RWPE1 (cell line): ENCODE data around the gene DOK6.

ENCODE experiments used
- CTCF ChIA-PET: fragments of 350-600 bp; sonication (Branson Sonifier 250); formaldehyde crosslinking; extraction: SDS; loops from one replicate; lab custom pipeline; 2021; lab: Yijun Ruan, JAX
- POLR2A ChIA-PET: fragments of 400-600 bp; formaldehyde crosslinking; extraction: SDS; loops from one replicate; lab custom pipeline; 2020; ENCODE audit warnings: antibody characterized with exemption; ENCODE audit not compliant: low non-redundant PET; lab: Yijun Ruan, JAX
- DNase-seq: peaks from one replicate; pipeline ENCODE4 v3.0.0; 2012; ENCODE audit warnings: low spot score
- H3K27ac ChIP-seq: fragments of 450-650 bp; 2 replicates; pipeline ENCODE4 v1.5.1; 2017
- CTCF ChIP-seq: fragments of 450-650 bp; conservative IDR thresholded peaks from 2 replicates; pipeline ENCODE4 v1.5.1; 2017; ENCODE audit warnings: low read depth, mild to moderate bottlenecking

DOK6 gene

DNA sequence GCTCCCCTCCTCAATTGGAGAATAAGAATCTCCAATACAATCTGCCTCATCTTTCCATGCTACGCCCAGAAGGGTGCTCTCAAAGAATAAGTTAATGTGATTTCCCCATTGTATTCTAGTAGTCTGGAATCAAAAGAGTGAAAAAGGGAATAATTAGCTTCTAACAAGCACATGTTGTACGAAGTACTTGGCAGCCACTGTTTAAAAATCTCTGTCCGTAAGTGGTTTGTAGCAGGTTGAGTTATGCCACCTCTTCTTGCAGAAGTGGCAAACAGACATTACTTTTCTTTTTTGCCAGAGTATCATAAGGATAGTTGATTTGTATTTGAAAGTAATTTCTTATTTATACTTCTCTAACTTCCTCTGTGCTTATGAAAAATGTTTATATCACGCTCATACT is 362.3 kb downstream of the DOK6 start:
- ChIA-PET CTCF (no interaction called here), POLR2A (no interaction called here)
- H3K27ac ChIP-seq: no peak overlapping the region
- TF ChIP-seq CTCF: no peak
- no peak for DNase-seq

DNA sequence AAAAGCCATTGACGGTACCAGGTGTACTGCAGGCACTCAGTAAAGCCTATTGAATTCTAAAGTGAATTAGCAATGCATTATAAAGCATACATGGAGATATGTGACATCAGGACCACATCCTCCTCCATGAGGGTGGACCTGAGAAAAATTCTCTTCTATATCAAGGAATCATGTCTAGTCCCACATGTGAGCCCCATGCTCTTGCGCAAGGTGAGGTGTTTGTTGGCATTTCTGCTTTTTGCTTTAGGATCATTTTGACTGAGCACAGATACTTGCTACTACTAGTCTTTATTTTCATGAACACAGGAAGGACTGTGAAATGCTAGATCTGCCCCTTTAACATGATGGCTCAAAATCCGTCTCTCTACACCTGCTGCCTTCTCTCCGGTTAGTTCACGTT is 363.1 kb downstream of the DOK6 start:
- ChIA-PET POLR2A (no interaction called here), CTCF (no interaction called here)
- no peak for TF ChIP-seq CTCF
- no peak for DNase-seq
- no peak overlapping the region for H3K27ac ChIP-seq

GRCh38 chr18:69770238-69770637 is 369.6 kb downstream of the DOK6 start:
- POLR2A ChIA-PET: no interaction called here
- TF ChIP-seq CTCF: no peak
- DNase-seq: no peak
- H3K27ac ChIP-seq: no peak overlapping the region
- CTCF ChIA-PET: interaction anchor here (0.6 kb wide), 1 partner anchor 921 kb away, joined by 3 read pairs; no protein-coding TSS in a partner anchor

DNA sequence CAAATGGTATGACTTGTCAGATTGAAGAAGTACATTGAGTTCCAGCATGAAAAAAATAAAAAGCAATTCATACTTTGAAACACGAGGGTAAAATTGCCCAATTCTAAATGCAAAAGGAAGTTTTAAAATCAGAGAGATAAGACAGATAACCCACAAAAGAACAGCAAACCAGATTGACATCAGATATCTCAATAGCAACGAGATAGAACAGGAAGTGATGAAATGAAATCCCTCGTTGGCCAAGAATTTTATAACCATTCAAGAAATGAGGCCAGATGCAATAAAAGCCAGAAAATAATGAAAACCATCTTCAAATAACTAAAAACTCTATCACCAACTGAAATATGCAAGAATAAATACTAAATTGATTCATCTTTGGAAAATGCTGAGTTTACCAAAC is 374.1 kb downstream of the DOK6 start:
- DNase-seq: no peak
- CTCF ChIA-PET: no interaction called here
- POLR2A ChIA-PET: no interaction called here
- no peak overlapping the region for H3K27ac ChIP-seq
- TF ChIP-seq CTCF: no peak

DNA sequence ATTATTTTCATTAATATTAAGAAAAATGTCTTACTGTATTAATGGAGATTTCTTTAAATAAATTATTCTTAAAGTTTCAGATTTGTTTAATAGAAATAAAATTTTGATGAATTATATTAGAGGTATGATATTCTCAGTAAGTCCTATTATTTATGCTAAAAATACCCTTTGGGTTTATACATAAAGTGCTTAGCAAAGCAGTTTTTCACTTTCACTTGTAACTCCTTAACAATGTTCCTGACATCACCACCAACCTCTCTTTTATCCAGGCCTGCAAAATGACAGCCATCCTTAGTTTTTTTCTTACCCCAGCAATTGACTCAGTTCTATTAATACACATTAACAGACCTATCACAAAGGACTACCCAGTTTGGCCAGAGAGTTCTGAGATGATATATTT is 376.6 kb downstream of the DOK6 start:
- CTCF ChIA-PET: no interaction called here
- no peak for TF ChIP-seq CTCF
- H3K27ac ChIP-seq: no peak overlapping the region
- no peak for DNase-seq
- POLR2A ChIA-PET: no interaction called here

GRCh38 chr18:69778680-69779079 is 378.0 kb downstream of the DOK6 start:
- ChIA-PET CTCF (no interaction called here), POLR2A (no interaction called here)
- H3K27ac ChIP-seq: no peak overlapping the region
- DNase-seq: no peak
- TF ChIP-seq CTCF: no peak

DNA sequence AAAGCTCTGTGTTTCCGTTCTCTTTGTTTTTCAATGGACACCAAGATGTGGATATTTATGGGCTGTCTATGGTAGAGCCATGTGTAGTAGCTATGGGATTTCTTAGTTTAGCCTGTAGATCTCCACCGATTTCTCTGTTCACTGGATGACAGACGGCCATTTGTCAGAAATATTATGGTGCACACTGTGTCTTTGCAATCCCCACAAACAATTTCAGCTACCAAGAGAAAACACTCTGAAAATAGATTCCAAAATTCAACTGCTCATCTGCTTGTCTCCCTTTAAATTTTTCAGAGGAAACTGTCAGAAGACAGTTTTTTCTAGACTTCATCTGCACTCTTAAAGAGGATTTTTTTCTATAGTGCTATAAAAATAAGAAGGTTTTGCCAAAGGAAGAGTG is 380.2 kb downstream of the DOK6 start:
- DNase-seq: no peak
- CTCF ChIA-PET: interaction anchor here (0.7 kb wide), 1 partner anchor 16 kb away, joined by 3 read pairs; no protein-coding TSS in a partner anchor
- no peak for TF ChIP-seq CTCF
- H3K27ac ChIP-seq: no peak overlapping the region
- POLR2A ChIA-PET: no interaction called here
